Umbilical cord (tissue), 2 donors: ENCODE data around the gene UGGT2. TPM values are rescaled to one million over a fixed set of nuclear protein-coding genes. Genes with fewer than 3 reads are reported as not detected.
"Not testable (repeated sequence)": the region's sequence is repeated elsewhere in the genome, so short reads cannot be mapped to it uniquely, and the experiment has no call there.

Experiments
- DNase-seq: peaks from one replicate; pipeline ENCODE4 v3.0.0-alpha.2; 2015; ENCODE audit warnings: low spot score
- total RNA-seq: library from RNA; depleted of rRNA; stranded (reverse); fragments of >200 nt; gene quantifications from one replicate; pipeline ENCODE4 v1.2.3, GENCODE V29; 2014; ENCODE audit warnings: low replicate concordance; ENCODE audit not compliant: insufficient read depth

UGGT2 gene
- total RNA-seq, 1 donor from 2014 or later = 107 TPM

GRCh38 chr13:96051946-96052345, 1.3 kb downstream of the UGGT2 start:
- DNase-seq = not testable (repeated sequence)

DNA sequence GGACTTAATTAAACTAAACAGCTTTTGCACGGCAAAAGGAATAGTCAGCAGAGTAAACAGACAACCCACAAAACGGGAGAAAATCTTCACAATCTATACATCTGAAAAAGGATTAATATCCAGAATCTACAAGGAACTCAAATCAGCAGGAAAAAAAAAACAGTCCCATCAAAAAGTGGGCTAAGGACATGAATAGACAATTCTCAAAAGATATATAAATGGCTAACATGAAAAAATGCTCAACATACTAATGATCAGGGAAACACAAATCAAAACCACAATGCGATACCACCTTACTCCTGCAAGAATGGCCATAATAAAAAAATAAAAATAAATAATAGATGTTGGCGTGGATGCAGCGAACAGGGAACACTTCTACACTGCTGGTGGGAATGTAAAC, 1.7 kb downstream of the UGGT2 start:
- DNase-seq = not testable (repeated sequence)

DNA sequence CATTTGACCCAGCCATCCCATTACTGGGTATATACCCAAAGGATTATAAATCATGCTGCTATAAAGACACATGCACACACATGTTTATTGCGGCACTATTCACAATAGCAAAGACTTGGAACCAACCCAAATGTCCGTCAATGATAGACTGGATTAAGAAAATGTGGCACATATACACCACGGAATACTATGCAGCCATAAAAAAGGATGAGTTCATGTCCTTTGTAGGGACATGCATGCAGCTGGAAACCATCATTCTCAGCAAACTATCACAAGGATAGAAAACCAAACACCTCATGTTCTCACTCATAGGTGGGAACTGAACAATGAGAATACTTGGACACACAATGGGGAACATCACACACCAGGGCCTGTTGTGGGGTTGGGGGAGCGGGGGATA, 2.2 kb downstream of the UGGT2 start:
- DNase-seq = not testable (repeated sequence)

DNA sequence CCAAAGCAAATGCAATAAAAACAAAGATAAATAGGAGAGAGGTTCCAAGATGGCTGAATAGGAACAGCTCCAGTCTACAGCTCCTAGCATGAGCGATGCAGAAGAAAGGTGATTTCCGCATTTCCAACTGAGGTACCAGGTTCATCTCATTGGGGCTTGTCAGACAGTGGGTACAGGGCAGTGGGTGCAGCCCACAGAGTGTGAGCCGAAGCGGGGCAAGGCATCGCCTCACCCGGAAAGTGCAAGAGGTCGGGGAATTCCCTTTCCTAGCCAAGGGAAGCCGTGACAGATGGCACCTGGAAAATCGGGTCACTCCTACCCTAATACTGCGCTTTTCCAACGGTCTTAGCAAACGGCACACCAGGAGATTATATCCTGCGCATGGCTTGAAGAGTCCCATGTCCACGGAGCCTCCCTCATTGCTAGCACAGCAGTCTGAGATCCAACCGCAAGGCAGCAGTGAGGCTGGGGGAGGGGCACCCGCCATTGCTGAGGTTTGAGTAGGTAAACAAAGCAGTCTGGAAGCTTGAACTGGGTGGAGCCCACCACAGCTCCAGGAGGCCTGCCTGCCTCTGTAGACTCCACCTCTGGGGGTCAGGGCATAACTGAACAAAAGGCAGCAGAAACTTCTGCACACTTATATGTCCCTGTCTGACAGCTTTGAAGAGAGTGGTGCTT, 6.6 kb downstream of the UGGT2 start:
- DNase-seq = not testable (repeated sequence)

- no peak for DNase-seq
Measured at GRCh38 chr13:96044238-96044637, 9.0 kb downstream of the UGGT2 start.

DNA sequence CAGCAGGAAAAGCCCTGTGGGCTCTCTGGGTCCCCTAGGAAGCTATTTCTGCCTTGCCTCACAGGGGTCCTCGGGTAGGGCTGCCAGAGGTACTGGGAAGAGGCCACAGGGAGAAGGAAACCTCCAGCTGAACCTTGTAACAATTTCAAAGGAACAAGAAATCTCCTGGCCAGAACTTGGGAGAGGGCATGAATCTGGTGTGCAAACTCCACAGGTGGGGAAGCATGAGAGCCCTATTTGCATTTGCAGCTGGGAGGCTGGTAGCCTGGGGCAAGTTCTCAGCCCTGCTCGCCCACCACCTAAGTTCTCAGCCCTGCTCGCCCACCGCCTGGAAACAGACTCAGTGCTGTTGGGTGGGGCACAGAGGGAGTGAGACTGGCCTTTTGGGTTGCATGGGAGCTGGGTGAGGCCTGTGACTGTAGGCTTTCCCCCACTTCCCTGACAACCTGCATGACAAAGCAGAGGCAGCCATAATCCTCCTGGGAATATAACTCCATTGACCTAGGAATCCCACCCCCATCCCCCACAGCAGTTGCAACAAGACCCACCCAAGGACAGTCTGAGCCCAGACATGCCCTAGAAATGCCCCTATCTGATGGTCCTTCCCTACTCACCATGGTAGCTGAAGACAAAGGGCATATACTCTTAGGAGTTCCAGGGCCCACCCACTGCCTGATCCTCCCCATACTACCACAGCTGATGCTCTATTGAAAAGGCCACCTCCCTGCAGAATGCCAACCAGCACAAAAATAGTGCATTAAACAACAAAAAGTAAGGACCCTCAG, 11.7 kb downstream of the UGGT2 start:
- no peak for DNase-seq

GRCh38 chr13:96036515-96036914, 16.7 kb downstream of the UGGT2 start:
- no peak for DNase-seq

DNA sequence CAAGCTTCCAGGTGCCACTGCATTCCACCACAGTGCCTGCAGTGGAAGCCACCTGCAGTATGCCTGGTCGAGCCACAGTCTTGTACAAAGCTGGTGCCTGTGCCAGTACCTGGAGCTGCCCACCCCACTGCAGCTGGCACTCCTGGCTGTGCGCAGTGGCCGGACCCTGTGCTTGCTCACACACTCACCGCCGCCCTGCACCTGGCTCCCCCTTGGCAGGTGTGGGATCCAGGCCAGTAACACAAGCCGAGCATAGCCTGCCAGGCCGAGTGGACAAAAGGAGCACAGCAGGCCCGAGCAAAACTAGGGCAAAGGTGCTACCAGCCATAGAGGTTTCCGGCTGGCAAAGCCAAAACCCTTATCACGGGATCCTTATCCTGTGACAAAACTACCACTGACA, 18.5 kb downstream of the UGGT2 start:
- no peak for DNase-seq

GRCh38 chr13:96033220-96034015, 19.8 kb downstream of the UGGT2 start:
- no peak for DNase-seq

DNA sequence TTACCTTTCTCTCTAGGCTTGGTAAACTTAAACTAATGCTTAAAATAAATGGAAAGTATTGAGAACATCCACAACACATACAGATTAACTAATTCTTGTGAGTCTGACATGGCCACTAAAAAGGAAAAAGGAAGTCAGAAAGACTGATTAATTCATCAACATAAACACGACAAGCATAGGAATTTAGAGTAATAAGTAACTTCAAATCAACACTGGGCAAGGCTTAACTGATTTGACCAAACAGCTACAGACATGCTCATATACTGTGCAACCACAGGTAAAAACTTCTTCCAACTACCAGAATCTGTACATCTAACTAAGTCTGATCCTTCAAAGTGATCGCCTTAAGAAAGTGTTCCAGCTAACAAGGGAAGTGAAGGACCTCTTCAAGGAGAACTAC, 20.5 kb downstream of the UGGT2 start:
- no peak for DNase-seq

- DNase-seq = no peak
Measured at GRCh38 chr13:96029002-96029401, 24.2 kb downstream of the UGGT2 start.

GRCh38 chr13:96027496-96027895, 25.7 kb downstream of the UGGT2 start:
- no peak for DNase-seq

DNA sequence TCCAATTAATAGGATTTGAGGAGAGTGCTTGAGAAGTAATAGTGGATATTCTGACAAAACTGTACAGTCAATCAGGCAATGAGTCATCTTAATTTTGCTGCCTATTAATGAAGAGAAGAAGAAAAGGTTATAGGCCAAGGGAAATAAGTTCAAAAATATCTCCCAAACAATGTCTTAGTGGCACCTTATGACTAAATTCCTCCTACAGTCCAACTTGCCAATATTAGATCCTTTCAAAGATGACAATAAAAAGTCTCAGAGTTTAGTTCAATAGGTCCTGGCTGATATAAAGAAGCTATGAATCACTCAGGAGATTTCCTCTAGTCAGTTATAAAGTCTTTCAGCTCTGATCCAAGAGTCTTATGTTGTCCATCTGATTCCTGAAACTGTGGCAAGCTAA, 27.9 kb downstream of the UGGT2 start:
- no peak for DNase-seq

DNA sequence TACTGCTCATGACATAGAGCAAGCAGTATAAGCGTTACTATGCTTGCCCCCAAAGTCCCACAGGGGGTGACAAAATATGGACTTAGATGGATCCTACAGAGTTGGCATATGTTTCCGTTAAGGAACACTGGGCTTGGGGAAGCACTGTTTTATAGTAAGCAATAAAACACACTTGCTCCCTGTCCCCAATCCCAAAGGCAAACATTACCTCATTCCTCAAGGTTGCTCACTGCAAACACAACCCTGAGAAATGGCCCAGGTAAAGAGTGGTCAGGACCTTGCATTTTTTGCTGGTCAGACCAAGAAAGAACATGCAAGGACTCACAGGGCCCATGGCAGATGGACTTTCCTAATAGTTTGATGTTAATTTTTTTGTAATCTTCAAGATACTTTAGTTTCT, 32.3 kb downstream of the UGGT2 start:
- DNase-seq = no peak

- peak; percentile 53 for DNase-seq
Measured at GRCh38 chr13:96020155-96020575, 33.0 kb downstream of the UGGT2 start.

DNA sequence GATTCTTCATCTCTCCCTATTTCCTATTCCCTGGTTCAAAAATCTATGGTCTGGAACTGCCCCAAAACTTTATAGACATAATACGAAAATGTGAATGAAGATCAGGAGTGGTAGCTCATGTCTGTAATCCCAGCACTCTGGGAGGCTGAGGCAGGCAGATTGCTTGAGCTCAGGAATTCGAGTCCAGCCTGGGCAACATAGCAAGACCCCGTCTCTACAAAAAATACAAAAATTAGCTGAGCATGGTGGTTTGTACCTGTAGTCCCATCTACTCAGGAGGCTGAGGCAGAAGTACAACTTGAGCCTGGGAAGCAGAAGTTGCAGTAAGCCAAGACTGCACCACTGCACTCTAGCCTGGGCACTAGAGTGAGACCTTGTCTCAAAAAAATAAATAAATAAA, 35.1 kb downstream of the UGGT2 start:
- no peak for DNase-seq

DNA sequence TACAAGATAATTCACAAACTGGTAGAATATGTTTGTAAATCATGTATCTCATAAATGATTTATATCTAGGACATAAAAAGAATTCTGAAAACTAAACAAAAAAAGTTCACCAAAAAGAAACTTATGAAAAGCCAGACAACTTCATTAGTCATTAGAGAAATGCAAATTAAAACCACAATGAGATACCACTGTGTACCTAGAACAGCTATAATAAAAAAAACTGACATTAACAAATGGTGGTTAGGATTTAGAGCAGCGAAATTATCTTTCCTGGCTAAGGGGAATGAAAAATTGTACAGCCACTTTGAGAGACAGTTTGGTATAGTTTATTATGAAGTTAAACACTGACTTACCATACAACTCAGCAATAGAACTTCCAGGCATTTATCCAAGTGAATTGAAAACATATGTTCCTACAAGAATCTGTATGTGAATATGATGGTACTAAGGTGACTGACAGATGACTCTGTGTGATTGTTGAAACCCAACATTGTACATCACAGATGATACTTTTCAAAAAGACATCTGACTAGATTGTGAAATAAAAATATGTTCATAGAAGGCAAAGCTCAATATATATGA, 41.8 kb downstream of the UGGT2 start:
- DNase-seq = no peak

DNA sequence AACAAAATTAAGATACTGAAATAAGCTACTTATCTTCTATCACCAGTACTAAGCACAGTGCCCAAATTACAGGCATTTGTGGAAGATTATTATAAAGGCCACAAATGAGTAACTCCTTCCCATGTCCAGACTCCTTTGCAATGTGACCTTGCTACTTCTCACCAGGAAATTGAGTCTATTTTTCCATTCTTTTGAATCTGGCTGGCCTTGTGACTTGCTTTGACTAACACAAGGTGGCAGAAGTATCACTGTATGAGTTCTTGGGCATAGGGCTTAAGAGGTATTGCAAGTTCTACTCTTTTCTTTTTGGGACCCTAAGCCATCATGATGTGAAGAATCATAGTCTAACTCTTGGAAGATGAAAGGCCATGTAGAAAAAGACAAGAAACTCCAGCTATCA, 49.9 kb downstream of the UGGT2 start:
- no peak for DNase-seq

GRCh38 chr13:96002322-96003131, 50.7 kb downstream of the UGGT2 start:
- no peak for DNase-seq

DNA sequence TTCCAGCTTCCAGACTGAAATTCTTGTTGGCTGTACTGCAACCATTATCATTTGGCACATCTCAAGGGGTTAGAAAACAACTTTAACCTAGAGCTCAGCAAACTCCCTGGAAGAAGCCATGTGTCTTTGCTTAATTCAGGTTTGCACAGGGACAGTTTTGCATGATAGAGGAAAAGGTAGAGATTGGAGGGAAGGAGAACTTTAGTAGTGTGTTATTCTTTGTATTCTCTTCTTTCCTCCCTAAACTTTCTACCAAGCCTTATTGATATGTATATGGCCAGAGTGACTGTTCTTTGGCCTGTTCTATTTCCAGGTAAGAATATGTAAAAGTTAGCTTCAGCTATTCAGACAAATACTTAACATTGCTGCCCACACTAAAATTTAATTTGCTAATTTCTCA, 53.1 kb downstream of the UGGT2 start:
- no peak for DNase-seq

- DNase-seq = no peak
Measured at GRCh38 chr13:95987841-95988240, 65.4 kb downstream of the UGGT2 start.
